HCEC 1CT (cell line): ENCODE results near the gene MMP25.
"Not testable (repeated sequence)": the region's sequence is repeated elsewhere in the genome, so short reads cannot be mapped to it uniquely, and the experiment has no call there.

Source experiments
- DNase-seq: peaks from one replicate; pipeline ENCODE4 v3.0.0-alpha.2; 2017

MMP25 gene

DNA sequence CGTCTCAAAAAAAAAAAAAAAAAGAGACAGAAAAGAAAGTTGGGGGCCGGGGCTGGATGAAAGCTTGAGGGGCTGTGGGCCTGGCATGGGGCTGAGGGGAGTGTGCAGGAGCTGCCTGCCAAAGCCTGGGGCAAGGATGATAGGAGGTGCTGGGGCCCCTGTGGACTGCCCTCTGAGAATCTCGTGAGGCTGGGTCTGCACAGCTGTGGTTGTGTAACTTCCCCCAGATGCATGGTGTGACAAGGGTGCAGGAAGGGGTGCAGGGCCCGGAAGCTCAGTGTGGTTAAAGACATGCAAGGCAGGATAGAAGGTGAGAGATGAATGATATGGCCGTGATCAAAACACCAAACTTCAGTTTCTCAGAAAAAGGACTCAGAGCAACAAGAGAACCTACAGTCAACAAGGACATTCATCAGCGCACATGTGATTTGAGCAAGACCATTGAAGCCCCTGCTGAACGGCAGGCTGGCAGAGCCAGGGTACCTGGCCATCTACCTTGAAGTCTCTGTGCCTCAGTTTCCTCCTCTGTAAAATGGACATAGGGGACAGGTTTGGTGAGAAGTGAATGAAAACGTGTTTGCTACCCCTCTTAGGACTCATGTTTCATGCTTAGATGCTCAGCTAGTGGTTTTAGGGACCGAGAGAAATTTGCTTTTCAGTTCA, 28.6 kb downstream of the MMP25 start:
- DNase-seq: no peak

DNA sequence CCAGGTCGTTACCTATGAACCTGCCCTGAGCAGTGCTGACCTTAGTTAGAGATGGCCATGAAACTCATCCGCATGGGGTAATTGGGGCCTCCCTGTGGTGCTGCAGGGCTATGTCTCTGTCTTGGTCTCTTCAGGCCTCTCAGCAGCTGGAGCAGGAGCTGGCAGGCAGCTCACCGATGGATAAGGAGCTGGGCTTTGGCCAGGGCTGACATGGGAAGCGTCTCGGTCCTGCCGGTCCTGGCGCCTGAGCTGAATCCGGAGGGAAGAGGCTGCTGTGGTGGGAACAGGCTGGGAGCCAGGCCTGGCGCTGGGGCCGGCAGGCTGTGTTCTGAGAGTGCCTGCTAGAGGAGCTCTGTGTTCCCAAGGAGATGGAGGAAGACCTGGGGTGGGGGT, 29.2 kb downstream of the MMP25 start:
- no peak for DNase-seq

DNA sequence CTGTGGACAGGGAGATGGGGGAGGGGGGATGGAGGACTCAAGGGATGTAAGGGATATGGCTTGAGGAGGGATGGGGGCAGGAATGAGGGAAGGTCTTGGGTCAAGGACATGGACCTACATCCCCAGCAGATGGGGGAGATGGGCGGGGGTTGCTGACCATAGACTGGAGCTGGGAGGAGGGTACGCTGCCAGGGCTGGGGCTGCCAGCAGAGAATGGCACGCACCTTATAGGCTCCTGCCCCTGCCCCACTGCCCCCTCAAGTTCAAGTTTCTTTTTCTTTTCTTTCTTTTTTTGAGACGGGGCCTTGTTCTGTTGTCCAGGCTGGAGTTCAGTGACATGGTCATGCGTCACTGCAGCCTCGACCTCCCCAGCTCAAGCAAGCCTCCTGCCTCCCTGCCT, 29.6 kb downstream of the MMP25 start:
- DNase-seq: not testable (repeated sequence)

GRCh38 chr16:3076577-3076976, 30.2 kb downstream of the MMP25 start:
- DNase-seq: no peak

DNA sequence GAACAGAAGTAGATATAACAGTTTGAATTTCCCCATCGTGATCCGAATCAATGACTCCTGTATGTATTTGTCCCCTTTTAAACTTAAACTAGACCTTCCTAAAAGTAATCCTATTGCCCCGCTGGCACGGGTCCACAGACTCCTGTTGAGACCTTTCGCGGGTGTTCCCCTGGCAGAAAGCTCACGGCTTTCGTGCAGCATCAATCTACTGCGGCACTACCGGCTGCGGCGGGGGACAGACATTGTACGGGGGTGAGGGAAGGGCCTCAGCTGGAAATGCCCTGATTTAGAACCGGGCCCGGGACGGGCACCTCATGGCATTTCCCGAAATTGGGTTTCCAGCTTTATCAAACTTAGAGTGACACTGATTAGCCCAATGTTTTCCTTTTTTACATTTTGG, 33.7 kb downstream of the MMP25 start:
- no peak for DNase-seq

GRCh38 chr16:3081957-3082356, 35.6 kb downstream of the MMP25 start:
- DNase-seq: not testable (repeated sequence)

- DNase-seq: not testable (repeated sequence)
These were observed 37.0 kb downstream of the MMP25 start for GRCh38 chr16:3083408-3083807.

GRCh38 chr16:3084491-3084890, 38.1 kb downstream of the MMP25 start:
- DNase-seq: no peak

DNA sequence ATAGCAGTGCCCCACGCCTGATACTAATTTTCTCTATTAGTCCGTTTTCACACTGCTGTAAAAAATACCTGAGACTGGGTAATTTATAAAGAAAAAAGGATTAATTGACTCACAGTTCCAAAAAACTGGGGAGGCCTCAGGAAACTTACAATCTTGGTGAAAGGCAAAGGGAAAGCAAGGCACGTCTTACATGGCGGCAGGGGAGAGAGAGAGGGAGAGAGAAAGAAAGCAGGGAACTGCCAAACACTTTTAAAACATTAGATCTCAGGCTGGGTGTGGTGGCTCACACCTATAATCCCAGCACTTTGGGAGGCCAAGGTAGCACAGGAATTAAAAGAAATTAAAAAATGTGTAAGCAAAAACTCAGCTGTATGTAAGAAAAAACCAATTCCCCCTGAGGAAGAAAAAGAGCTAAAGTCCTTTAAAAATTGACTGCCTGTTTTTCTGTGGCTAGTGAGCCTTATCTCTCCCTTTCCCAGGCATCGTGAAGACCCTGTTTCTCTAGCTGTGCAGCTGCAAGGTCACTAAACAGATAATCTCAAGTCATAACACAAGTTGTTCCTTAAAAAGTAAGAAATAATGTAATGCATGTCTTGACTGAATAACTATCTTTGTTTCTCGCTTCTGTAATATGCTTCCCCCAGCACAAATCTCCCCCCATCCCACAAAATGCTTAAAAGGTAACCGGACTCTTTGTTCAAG, 38.8 kb downstream of the MMP25 start:
- DNase-seq: no peak

- DNase-seq: no peak
These were observed 39.7 kb downstream of the MMP25 start for GRCh38 chr16:3085868-3086595.

GRCh38 chr16:3086596-3087242, 40.4 kb downstream of the MMP25 start:
- no peak for DNase-seq

- DNase-seq: no peak
These were observed 41.2 kb downstream of the MMP25 start for GRCh38 chr16:3087243-3088235.

DNA sequence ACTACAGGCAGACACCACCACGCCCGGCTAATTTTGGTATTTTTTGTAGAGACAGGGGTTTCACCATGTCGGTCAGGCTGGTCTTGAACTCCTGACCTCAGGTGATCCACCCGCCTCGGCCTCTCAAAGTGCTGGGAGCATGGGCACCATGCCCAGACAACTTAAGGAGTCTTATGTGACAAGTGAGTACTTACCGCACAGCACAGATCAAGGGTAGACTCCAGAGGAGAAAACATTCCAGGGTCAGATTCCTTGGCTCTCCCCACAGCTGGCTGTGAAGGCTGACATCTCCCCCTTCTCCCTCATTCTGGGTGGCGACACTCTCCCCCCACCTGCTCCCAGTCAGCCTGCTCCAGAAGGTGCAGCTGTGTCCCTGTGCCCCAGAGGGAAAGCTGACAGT, 42.1 kb downstream of the MMP25 start:
- DNase-seq: no peak

GRCh38 chr16:3088925-3089716, 42.8 kb downstream of the MMP25 start:
- no peak for DNase-seq

- DNase-seq: no peak
These were observed 43.6 kb downstream of the MMP25 start for GRCh38 chr16:3089717-3090592.

GRCh38 chr16:3091551-3091950, 45.2 kb downstream of the MMP25 start:
- no peak for DNase-seq

- DNase-seq: no peak
These were observed 46.2 kb downstream of the MMP25 start for GRCh38 chr16:3092501-3092941.

GRCh38 chr16:3094289-3095027, 48.1 kb downstream of the MMP25 start:
- DNase-seq: peak; percentile 25

GRCh38 chr16:3095869-3096268, 49.5 kb downstream of the MMP25 start:
- DNase-seq: peak; percentile 17

DNA sequence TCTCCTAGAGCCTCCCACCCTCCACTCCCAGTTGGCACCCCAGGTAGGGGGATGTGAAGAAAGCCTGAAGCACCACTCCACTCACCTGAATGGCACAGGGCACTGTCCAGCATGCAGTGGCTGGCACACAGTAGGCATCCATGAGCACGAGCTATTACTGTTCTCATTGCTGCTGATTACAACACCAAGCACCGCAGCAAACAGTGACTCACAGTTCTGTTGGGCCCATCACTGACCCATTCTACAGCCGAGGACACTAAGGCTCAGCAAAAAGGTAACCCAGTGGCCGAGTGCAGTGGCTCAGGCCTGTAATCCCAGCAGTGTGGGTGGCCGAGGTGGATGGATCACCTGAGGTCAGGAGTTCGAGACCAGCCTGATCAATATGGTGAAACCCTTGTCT, 50.0 kb downstream of the MMP25 start:
- no peak for DNase-seq
